D721Med (cell line): ENCODE data around the gene VDAC1.

ENCODE experiments used
- DNase-seq: peaks from one replicate; pipeline ENCODE4 v3.0.0; 2011; ENCODE audit warnings: low spot score; ENCODE audit not compliant: insufficient read length
- FAIRE-seq: peaks from 2 replicates; lab custom pipeline; 2011; peaks lifted over from hg19 to GRCh38; lab: Jason Lieb, UNC
- TF ChIP-seq, protein P1 (sequence below): IDR thresholded peaks from 2 replicates; pipeline ENCODE4 v1.5.1; 2012; ENCODE audit warnings: mild to moderate bottlenecking, control low read depth; ENCODE audit not compliant: insufficient read depth; ENCODE audit errors: missing control alignments

VDAC1 gene

DNA sequence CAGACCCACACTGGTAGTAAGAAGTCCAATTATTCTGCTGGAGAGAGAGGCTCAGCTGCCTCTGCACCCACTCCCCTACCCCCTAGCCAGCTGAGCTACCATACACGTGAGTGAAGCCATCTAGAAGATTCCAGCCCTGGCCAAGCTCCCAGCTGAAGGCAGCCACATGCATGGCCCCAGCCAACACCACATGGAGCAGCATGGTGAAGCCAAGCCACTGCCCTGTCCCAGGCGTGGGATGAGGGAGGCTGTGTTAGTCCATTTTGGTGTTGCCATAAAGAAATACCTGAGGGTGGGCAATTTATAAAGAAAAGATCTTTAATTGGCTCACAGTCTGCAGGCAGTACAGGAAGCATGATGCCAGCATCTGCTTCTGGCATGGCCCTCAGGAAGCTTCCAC is 20.0 kb upstream of the VDAC1 start:
- FAIRE-seq (no peak), DNase-seq (no peak)
- TF ChIP-seq, protein P1, sequence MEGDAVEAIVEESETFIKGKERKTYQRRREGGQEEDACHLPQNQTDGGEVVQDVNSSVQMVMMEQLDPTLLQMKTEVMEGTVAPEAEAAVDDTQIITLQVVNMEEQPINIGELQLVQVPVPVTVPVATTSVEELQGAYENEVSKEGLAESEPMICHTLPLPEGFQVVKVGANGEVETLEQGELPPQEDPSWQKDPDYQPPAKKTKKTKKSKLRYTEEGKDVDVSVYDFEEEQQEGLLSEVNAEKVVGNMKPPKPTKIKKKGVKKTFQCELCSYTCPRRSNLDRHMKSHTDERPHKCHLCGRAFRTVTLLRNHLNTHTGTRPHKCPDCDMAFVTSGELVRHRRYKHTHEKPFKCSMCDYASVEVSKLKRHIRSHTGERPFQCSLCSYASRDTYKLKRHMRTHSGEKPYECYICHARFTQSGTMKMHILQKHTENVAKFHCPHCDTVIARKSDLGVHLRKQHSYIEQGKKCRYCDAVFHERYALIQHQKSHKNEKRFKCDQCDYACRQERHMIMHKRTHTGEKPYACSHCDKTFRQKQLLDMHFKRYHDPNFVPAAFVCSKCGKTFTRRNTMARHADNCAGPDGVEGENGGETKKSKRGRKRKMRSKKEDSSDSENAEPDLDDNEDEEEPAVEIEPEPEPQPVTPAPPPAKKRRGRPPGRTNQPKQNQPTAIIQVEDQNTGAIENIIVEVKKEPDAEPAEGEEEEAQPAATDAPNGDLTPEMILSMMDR, result no peak

DNA sequence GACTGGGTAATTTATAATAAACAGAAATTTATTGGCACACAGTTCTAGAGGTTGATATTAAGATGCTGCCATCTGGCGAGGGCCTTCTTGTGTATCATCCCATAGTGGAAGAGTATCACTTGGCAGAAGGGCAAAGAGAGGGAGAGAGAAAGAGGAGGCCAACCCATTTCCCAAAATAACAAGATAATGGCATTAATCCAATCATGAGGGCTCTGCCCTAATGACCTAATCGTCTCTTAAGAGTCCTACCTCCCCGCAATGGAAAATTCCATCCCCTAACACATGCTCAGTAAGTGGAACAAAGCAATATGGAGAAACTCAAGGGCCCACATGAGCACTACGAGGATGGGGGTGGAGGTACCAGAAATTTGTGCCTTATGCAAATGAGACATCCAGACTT is 17.6 kb upstream of the VDAC1 start:
- DNase-seq (no peak), FAIRE-seq (no peak)

DNA sequence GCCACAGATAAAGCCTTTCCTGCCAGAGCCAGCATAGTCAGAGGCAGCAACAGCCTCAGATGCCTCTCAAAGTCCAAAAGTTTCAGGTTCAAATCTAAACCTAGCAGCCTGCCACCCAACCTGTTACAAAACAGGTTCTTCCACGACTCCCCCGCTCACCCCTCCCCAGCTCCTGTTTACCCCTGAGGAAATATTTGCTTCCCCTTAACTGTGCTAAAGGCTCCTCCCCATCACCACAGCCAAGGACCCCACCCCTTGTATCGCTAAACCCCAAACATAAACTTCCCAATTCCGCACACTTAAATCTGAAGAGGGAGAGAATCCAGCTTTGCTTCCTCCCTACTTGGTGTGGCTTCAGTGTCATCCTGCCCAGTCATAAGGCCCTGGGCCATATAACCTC is 15.4 kb upstream of the VDAC1 start:
- DNase-seq (no peak), FAIRE-seq (no peak)
- TF ChIP-seq, protein P1, result no peak

More for the DNA sequence above, 17.6 kb upstream of the VDAC1 start:
- TF ChIP-seq, protein P1, result peak; percentile 16

DNA sequence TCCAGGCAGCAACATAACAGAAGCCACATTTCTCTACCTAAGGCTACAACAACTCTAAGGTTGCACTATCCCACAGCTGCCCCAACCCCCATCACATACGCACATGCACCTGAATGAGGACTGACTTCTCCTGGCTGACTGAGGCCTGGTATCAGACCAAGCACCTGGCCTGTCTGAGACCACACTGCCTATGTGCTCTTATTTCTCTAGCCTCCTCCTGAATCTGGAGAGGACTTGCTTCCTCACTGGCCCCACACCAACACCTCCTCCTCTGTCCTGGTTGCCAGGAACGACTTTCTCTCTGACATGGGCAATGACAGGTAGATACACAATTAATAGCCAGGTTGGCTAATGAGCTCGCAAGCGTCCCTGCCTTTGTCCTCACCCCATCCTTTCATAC is 14.9 kb upstream of the VDAC1 start:
- FAIRE-seq (no peak), DNase-seq (no peak)
- TF ChIP-seq, protein P1, result no peak

DNA sequence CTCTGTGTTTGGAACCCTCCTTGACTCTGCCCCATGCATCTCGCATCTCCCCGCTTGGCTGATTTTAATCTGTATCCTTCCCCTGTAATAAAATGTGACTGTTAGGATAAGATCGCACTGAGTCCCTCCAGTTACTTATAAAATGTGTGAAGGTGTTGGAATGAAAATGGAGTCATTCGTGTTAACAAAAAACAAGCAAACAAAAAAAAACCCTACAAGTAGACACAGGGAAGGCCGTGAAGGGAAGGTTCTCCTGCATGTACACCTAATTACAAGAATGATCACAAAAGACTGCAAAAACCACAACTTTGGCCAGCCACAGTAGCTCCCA is 14.2 kb upstream of the VDAC1 start:
- FAIRE-seq, result no peak
- TF ChIP-seq, protein P1, result no peak
- DNase-seq, result no peak

DNA sequence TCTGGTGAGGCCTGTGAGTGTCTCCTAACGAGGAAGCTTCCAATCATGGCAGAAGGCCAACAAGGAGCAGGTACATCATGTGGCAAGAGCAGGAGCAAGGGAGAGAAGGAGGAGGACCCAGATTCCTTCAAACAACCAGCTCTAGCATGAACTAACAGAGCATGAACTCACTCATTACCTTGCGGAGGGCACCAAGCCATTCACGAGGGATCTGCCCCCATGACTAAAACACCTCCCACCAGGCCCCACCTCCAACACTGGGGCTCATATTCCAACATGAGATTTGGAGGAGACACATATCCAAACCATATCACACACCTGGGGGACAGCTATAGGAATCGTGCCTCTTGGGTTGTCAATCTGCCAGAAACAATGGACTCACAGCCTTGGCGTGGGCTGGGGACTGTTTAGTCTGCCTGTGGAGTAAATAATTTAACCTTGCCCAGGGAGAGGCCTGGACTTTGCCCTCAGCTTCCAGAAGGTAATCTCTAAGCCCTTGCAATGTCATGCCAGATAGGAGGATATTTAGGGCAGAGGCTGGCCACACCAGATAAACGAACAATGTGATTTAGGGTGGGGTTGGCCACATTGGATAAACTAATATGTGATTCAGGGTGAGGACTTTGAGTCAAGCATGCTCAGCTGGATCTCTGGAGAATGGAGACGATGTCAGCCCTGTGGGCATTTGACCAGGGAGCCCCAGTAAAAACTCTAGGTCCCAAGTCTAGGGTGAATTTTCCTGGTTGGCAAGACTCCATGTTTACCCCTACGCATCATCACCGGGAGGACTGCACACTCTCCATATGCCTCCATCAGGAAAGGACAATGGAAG is 13.6 kb upstream of the VDAC1 start:
- FAIRE-seq (no peak), DNase-seq (no peak)
- TF ChIP-seq, protein P1, result no peak

GRCh38 chr5:134008266-134008749 is 3.5 kb upstream of the VDAC1 start:
- DNase-seq (no peak), FAIRE-seq (no peak)
- TF ChIP-seq, protein P1, result no peak
